ENCODE results near the gene UNC119B.
"Not testable (repeated sequence)": the region's sequence is repeated elsewhere in the genome, so short reads cannot be mapped to it uniquely, and the experiment has no call there.

UNC119B gene

DNA sequence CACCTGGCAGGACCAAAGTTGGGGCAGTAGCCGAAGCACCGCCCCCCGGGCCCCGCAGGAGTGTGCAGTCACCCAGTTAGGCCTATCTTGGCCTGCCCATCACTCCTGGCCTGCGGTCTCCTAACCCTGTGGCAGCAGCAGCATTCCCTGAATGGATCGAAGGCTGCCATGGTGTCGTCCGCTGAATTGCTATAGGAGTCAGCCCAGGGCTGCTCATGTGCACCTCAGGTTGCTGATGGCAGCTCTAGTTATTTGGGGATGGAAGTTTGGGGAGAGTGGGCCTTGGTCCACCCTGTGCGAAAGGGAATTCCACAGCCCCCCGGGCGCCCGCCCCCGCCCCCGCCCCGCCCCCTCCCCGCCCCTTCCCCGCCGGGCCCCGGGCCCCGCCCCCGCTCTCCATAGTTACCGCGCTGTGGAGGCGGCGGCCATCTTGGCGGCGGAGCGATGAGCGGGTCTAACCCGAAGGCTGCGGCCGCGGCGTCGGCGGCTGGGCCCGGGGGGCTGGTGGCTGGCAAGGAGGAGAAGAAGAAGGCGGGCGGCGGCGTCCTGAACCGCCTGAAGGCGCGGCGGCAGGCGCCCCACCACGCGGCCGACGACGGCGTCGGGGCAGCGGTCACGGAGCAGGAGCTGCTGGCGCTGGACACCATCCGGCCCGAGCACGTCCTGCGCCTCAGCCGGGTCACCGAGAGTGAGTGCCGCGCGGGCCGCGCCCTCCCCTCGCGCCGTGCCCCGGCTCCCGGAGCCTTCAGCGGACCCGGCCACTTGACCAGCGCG lies at the start of gene UNC119B:
Gene UNC119B (plus strand): TSS at position 428 of the 774 bp plus-strand sequence. CDS start 17 bp downstream, at position 445.
- DNase-seq (ENCODE audit: low read depth), result no peak

- DNase-seq (ENCODE audit: low read depth), result no peak
Measured at GRCh38 chr12:120661432-120661831, 48.8 kb upstream of the UNC119B start.

- DNase-seq (ENCODE audit: low read depth), result no peak
Measured at GRCh38 chr12:120662879-120663278, 47.4 kb upstream of the UNC119B start.

GRCh38 chr12:120663741-120664140 lies 46.5 kb upstream of the UNC119B start:
- no peak for DNase-seq (ENCODE audit: low read depth)

DNA sequence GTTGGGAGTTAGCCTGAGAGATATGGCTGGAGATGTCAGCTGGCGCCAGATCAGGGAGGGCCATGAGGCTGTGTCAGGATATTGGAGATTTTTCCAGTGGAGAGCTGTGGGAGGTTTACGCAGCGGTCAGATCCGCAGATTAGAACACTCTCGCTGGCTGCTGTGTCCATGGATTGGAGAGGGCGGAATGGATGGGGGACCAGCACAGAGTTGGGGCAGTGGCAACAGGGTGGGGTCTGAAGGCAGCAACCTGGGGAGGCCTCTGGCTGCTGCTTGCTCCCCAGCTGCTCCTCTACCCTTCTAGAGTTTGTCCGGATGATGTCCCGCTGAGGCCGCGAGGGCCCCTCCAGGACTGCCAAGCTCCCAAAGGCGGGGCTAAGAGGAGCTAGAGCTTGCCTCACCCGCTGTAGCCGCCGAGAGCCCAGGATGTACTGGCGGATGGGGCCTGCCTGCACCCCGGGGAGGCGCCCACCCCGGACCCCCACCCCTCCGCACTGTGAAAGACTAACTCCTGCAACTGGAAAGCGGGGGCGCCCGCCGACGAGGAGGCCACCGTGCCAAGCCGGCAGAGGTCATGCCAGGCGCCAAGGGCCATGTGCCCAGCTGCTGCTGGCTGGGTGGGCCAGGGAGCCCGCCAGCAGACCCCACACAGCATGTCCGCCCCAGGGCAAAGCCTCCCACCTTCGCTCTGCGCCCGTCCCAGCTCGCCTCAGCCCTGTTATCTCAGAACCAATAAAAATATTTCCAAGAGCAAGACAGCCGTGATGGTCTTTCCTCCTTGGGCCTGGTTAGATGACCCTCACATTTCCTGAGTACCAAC lies 43.5 kb upstream of the UNC119B start:
- DNase-seq (ENCODE audit: low read depth), result no peak

DNA sequence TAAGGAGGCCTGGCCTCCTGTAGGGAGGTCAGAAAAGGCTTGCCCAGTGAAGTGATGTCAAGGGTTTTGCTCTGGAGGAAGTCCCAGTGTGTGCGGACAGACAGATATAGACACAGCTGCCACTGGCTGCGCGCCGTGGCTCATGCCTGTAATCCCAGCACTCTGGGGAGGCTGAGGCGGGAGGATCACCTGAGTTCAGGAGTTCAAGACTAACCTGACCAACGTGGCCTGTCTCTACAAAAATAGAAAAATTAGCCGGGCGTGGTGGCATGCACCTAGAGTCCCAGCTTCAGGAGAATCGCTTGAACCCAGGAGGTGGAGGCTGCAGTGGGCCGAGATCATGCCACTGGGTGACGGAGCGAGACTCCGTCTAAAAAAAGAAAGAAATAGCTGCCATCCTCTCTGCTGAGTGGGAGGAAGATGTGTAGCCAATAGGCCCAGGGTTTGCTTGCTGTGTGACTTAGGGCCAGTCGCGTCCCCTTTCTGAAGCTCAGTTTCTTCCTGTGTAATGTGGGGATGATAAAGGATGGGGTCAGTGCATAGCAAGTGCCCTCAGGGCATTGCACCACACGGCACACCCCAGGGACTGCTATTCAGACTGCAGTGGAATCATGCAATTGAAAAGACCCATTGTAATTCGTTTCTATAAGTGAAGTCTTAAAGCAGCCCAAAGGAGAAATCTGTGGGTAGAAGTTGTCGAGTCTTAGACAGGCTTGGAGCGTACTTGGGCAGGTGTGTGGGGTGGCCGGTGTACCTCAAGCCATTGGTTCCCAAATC lies 42.0 kb upstream of the UNC119B start:
- DNase-seq (ENCODE audit: low read depth), result no peak

DNA sequence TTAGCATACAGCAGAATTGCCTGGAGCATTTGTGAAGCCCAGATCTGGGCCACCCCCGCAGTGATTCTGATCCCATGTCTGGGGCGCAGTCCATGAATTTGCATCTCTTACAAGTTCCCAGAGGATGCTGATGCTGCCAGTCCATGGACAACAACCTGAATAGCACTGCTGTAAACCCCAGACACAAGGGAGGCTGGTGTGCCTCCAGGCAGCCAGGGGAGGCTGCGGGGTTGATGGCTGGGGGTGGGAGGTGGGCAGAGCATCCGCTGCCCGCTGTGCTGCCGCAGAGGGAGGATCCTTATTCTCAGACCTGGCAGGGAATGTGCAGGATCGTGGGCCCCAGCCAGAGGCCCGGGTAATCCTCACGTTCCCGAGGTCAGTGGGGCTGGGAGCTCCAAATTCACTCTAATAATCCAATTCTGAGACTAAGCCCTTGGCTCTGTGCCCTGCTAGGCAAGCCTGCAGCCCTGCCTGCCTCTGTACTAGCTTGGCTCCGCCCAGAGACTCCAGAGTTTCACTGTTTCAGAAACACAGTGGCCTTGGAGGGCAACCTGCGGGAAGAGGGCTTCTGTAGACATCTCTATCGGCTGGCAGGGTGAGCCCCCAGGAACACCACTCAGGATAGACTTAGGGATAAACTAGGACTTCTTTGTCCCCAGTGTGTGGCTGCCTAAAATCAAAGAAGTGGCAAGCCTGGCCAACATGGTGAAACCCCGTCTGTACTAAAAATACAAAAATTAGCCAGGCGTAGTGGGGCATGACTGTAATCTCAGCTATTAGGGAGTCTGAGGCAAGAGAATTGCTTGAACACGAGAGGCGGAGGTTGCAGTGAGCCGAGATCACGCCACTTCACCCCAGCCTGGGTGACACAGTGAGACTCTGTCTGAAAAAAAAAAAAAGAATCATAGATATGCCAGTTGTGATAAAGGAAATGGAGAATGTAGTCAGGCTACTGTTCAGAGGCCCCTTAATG lies 41.1 kb upstream of the UNC119B start:
- no peak for DNase-seq (ENCODE audit: low read depth)

- DNase-seq (ENCODE audit: low read depth), result not testable (repeated sequence)
Measured at GRCh38 chr12:120670237-120670636, 40.0 kb upstream of the UNC119B start.

- DNase-seq (ENCODE audit: low read depth), result no peak
Measured at GRCh38 chr12:120670667-120671066, 39.6 kb upstream of the UNC119B start.

DNA sequence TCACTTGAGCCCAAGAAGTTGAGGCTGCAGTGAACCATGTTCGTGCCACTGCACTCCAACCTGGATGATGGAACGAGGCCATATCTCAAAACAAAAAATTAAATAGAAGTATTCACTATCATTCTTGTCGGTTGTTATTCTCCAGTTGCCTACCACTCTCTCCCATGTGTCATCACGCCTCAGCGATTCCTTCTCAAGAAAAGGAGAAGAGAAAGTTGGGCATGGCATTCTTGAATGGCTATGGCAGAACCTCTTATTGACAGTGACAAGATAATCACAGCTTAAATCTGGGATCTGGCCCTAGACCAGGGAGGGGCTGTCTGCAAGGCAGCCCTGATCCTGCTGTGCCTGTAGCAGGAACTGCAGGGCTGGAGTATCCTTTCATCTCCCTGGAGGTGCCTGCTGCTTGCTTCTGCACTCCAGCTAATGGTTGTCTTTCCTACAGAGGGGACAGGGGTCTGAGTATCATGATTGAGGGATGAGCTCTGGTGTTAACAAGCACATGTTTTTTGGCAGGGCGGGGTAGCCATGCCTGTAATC lies 36.1 kb upstream of the UNC119B start:
- no peak for DNase-seq (ENCODE audit: low read depth)

- DNase-seq (ENCODE audit: low read depth), result no peak
Measured at GRCh38 chr12:120677765-120678473, 32.3 kb upstream of the UNC119B start.

DNA sequence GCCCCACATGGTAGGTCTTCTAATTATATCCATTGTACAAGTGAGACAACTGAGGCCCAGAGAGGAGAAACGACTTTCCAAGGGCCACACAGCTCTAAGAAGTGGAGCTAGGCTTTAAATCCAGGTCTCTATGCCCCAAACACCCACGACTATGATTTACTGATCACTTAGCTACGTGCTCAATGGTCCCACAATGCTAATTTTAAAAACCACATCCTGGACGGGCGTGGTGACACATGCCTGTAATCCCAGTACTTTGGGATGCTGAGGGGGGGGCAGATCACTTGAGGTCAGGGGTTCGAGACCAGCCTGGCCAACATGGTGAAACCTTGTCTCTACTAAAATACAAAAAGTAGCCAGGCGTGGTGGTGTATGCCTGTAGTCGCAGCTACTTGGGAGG lies 31.7 kb upstream of the UNC119B start:
- DNase-seq (ENCODE audit: low read depth), result no peak

GRCh38 chr12:120680165-120680738 lies 30.0 kb upstream of the UNC119B start:
- DNase-seq (ENCODE audit: low read depth), result no peak

GRCh38 chr12:120684523-120684932 lies 25.7 kb upstream of the UNC119B start:
- DNase-seq (ENCODE audit: low read depth), result no peak

DNA sequence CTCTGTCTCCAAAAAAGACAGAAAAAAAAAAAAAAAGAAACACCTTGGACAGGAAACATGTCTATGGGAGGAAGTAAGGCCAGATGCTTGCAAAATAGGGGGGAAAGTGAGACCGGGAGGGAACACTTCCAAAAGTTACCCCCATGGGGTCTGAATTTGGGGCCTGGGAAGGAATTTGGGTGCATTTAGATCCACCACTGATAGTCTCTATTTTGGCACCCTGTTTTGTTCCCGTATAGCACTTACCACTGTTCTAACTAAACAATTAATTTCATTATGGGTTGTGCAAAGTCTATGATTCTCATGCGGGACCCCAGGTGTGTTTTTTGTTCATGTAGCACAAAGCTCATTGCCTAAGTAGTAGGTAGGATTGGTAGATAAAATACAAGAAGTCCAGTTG lies 24.7 kb upstream of the UNC119B start:
- DNase-seq (ENCODE audit: low read depth), result no peak

- peak; percentile 92 for DNase-seq (ENCODE audit: low read depth)
Measured at GRCh38 chr12:120686151-120686689, 24.0 kb upstream of the UNC119B start.

DNA sequence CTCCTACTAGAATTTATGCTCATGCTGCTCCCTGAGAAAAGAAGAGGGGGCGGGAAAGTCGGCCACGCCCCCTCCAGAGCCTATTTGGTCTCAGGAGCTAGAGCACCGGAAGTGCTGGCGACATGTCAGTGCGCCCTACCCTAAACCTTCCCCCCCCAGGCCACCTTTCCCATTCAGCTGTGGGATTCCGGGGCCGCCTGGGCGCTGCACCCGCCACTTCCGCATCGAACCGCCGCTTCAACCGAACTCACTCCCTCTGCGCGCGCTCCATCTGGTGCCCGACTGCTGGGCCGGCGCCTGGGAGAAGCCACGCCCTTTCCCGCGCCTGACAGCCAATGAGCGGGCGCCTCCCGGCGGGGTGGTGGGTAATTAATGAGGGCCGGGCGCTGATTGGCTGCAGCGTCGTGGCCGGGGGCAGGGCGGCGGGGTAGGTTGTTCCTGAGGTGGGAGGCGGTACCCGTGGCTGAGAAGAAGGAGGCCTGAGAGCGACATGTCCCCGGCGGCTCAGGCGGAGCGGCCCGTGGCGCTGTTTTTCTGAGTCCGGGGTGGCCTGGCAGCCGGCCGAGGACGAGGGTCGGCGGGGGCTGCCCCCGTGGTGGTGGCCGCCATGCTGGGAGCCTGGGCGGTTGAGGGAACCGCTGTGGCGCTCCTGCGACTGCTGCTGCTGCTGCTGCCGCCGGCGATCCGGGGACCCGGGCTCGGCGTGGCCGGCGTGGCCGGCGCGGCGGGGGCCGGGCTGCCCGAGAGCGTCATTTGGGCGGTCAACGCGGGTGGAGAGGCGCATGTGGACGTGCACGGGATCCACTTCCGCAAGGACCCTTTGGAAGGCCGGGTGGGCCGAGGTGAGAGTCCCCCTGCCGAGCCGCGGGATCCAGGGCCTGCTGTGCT lies 23.3 kb upstream of the UNC119B start, which contains the start of gene MLEC:
Gene MLEC (plus strand): TSS at position 460 of the 888 bp plus-strand sequence. CDS start 148 bp downstream, at position 608.
- DNase-seq (ENCODE audit: low read depth), result peak; percentile 90

GRCh38 chr12:120687578-120688289 lies 22.5 kb upstream of the UNC119B start:
- no peak for DNase-seq (ENCODE audit: low read depth)
